Measurements from ENCODE around the gene FETUB. TPM values are rescaled to one million over a fixed set of nuclear protein-coding genes. Genes with fewer than 3 reads are reported as not detected.

FETUB gene
- total and polyA plus RNA-seq, 2 of the 8 experiments (the other 6 are each of a cell fraction or from before 2014, with no cell fraction given): 0.15 TPM; not detected in 1

- no peak overlapping the region for H4K91ac ChIP-seq (replicated peaks; ENCODE audit: insufficient read length, low read length)
- no peaks in the 10 kb centered on the region for H3K79me2 ChIP-seq (ENCODE audit: control insufficient read depth in 1 of 2, insufficient read depth in 2 of 2, low read length in 2 of 2)
- no peak overlapping the region for H4K8ac ChIP-seq (ENCODE audit: extremely low read depth, insufficient read depth, low read length)
- no peak overlapping the region for H3K27ac ChIP-seq (ENCODE audit: low read depth, low read length)
- POLR2A ChIA-PET (ENCODE audit: partially characterized antibody): no interaction called here
- no peaks in the 10 kb centered on the region for H3K9me3 ChIP-seq (ENCODE audit: insufficient read depth in 2 of 2, low read depth in 1 of 2, low read length in 1 of 2)
- no peaks in the 10 kb centered on the region for H3K4me1 ChIP-seq (replicated peaks in 1 of 4; ENCODE audit: control insufficient read depth in 3 of 4, insufficient read depth in 4 of 4, low read length in 3 of 4)
- H3K27me3 ChIP-seq (replicated peaks in 1 of 4; ENCODE audit: control insufficient read depth in 3 of 4, extremely low read depth in 1 of 4, insufficient read depth in 3 of 4, low read length in 3 of 4): no peaks in the 10 kb centered on the region
- no peak overlapping the region for H3K4me2 ChIP-seq (ENCODE audit: insufficient read depth in 1 of 2, low read depth in 2 of 2, low read length in 2 of 2)
- H3K18ac ChIP-seq (ENCODE audit: extremely low read depth, low read length): no peak overlapping the region
- no peak overlapping the region for H2BK15ac ChIP-seq (ENCODE audit: low read length)
- H3K14ac ChIP-seq (ENCODE audit: insufficient read length): no peak overlapping the region
- no peak overlapping the region for H3K4ac ChIP-seq (replicated peaks; ENCODE audit: insufficient read length, low read depth, low read length)
- no peaks in the 10 kb centered on the region for H3K36me3 ChIP-seq (ENCODE audit: control insufficient read depth in 2 of 4, insufficient read depth in 4 of 4, low read length in 3 of 4)
- H3K23ac ChIP-seq (ENCODE audit: insufficient read length): no peak overlapping the region
- CTCF ChIA-PET (ENCODE audit: partially characterized antibody): no interaction called here
- FAIRE-seq (no peak), DNase-seq (ENCODE audit: low read depth in 1 of 2, low spot score in 2 of 2) (no peak)
- no peak overlapping the region for H3K9ac ChIP-seq (replicated peaks in 1 of 4; ENCODE audit: extremely low read depth in 1 of 4, low read depth in 3 of 4, low read length in 3 of 4)
- peaks cover 3% of the 10 kb centered on the region; the same call in 1 of the 2 replicates for H3K23me2 ChIP-seq (ENCODE audit: low read depth, low read length)
- no peak overlapping the region for H3K4me3 ChIP-seq (ENCODE audit: extremely low read depth in 1 of 4, insufficient read depth in 2 of 4, low read depth in 3 of 4, low read length in 4 of 4)
- H2BK5ac ChIP-seq (ENCODE audit: low read depth, low read length): no peak overlapping the region
- H2AFZ ChIP-seq (ENCODE audit: low read length): no peak overlapping the region
- no peaks in the 10 kb centered on the region for H3K79me1 ChIP-seq (ENCODE audit: low read depth, low read length)
- no peak overlapping the region for H2BK12ac ChIP-seq (ENCODE audit: low read depth, low read length)
- no peak overlapping the region for H4K5ac ChIP-seq (ENCODE audit: insufficient read length, low read depth, low read length)
- H2BK20ac ChIP-seq (ENCODE audit: low read length): no peak overlapping the region
- no peaks in the 10 kb centered on the region for H4K20me1 ChIP-seq (replicated peaks in 1 of 2; ENCODE audit: control insufficient read depth in 1 of 2, insufficient read depth in 2 of 2, low read length in 2 of 2)
- no peak for TF ChIP-seq NANOG (IDR thresholded peaks at IDR 0.05; ENCODE audit: insufficient read depth, low read depth, low read length, poor library complexity, severe bottlenecking)
- TF ChIP-seq POLR2A (IDR thresholded peaks at IDR 0.05; ENCODE audit: control extremely low read depth in 1 of 2, low read depth in 2 of 2, low read length in 2 of 2): no peak
- TF ChIP-seq BACH1 (IDR thresholded peaks at IDR 0.05; ENCODE audit: low read length): no peak
- no peak for TF ChIP-seq HDAC6 (IDR thresholded peaks at IDR 0.05; ENCODE audit: low read depth, low read length)
- no peak for TF ChIP-seq BRCA1 (IDR thresholded peaks at IDR 0.05; ENCODE audit: low read depth, low read length)
- no peak for TF ChIP-seq MAFK (IDR thresholded peaks at IDR 0.05; ENCODE audit: low read depth, low read length)
- no peak for TF ChIP-seq CHD2 (IDR thresholded peaks at IDR 0.05; ENCODE audit: low read length)
- TF ChIP-seq RBBP5 (IDR thresholded peaks at IDR 0.05; ENCODE audit: borderline replicate concordance, low read depth, low read length): no peak
- no peak overlapping the region for H2BK120ac ChIP-seq (replicated peaks; ENCODE audit: low read depth, low read length)
- H3K56ac ChIP-seq (replicated peaks; ENCODE audit: insufficient read length, low read depth, low read length): no peak overlapping the region
- WGBS, 2 experiments (ENCODE audit: extremely low coverage in 1 of 2, insufficient coverage in 1 of 2, insufficient read length in 1 of 2, insufficient replicate concordance in 2 of 2, low coverage in 1 of 2, low lambda C conversion rate in 2 of 2, missing lambda C conversion rate in 1 of 2): 86% methylated on average over 7 of the region's 7 CpGs; no CpG with 5 or more reads in 1 of the 2 experiments
- no peak overlapping the region for H2AK5ac ChIP-seq (ENCODE audit: low read depth, low read length)
Measured at GRCh38 chr3:186628756-186629155, 11.4 kb upstream of the FETUB start.
